Epidermal melanocyte (primary cell): ENCODE measurements around the gene ZDHHC22.
"Not testable (repeated sequence)": the region's sequence is repeated elsewhere in the genome, so short reads cannot be mapped to it uniquely, and the experiment has no call there.

Source experiments
- DNase-seq: peaks from one replicate; pipeline ENCODE4 v3.0.0; 2011; ENCODE audit warnings: low spot score; ENCODE audit not compliant: insufficient read length

ZDHHC22 gene, protein sequence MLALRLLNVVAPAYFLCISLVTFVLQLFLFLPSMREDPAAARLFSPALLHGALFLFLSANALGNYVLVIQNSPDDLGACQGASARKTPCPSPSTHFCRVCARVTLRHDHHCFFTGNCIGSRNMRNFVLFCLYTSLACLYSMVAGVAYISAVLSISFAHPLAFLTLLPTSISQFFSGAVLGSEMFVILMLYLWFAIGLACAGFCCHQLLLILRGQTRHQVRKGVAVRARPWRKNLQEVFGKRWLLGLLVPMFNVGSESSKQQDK

DNA sequence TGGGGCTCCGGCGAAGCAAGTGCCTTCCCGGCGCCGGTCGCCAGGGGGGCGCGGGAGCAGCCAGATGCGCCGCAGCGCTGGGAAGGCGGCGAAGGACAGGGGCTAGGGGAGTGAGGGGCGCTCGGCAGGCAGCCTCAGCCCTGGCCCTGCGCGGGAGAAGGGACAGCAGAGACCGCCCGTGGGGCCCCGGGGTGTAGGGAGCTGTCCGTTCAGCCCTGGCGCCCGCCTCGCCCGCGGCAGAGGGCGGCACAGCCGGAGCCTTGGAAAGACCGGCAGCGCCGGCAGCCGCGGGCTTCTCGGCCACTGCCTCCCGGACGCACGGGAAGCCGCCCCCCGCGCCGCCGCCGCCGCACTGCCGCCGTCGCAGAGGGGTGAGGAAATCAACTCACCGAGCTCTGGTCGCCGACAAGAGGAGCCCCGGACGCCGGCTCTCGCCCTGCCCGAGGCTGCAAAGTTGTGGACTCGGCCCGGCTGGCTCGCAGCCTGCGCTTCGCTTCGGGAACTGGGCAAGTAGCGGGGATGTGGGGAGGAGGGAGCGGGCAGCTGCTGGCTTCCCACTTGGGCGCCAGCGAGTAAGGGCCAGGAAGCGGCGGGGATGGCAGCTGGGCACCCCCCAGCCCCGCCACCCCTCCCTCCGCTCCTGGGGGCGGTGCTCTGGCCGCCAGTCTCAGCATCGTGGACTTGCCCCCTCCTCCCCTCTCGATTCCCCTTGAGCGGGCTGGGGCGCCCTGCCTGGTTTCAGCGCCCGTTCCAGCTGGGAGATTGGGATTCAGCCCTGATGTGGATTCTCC lies at the start of gene ZDHHC22:
TSS of gene ZDHHC22 (minus strand) at position 578 of the 791 bp plus-strand sequence. CDS start 2,053 bp downstream, outside the sequence.
- DNase-seq, result no peak

GRCh38 chr14:77190977-77191376 lies 49.4 kb upstream of the ZDHHC22 start:
- no peak for DNase-seq

- DNase-seq, result no peak
These were observed 47.9 kb upstream of the ZDHHC22 start for GRCh38 chr14:77189479-77189878.

- no peak for DNase-seq
These were observed 46.0 kb upstream of the ZDHHC22 start for GRCh38 chr14:77187649-77188012.

DNA sequence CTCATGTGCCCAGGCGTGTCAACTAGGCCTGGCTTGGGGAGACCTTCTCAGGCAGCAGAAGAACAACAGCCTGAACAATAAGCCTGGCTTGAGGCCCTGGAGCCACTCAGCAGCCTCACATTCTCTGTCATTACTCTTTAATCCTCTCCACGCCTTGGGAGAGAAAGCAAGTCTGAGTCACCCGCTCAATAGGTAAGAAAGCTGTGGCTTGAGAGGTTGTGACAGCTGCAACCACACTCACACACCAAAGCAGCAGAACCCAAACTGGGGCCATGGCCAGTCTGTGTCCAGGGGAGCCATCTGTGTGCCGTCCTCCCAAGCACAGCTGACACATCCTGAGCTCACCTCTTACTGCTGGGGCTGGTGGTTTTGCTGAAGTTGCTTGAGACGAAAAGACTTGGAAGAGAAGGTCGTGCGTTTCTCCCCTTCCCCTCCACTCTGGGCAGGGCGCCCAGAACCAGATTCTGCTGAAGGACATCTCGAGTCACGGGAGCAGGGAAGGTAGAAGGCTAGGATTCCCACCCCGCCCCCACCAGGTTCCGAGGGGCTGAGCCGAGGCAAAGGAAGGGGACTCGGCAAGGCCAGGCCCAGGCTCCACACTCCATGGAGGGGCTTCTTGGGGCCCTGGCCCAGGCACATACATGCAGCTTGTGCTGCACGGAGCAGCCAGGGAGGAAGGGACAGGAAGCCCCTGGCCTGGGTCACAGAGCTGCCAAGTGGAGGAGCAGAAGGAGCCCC lies 45.5 kb upstream of the ZDHHC22 start:
- DNase-seq, result no peak

DNA sequence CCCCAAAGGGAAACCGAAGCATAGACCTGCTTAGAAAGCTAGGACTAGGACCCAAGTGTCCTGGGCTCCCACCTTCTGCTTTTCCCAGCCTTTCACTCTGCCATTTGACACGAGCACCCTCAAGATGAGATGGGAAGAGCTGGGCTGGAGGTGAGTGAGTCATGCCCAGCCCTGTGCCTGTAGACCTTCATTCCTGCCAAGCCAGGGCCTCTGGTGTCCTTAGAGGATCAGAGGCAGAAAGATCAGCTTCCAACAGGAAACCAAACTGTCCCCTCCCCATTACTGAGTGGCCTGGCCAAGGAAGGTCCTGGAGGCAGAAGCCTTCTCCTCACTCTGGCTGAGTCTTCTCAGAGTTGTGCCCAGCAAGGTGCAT lies 43.5 kb upstream of the ZDHHC22 start:
- DNase-seq, result no peak

GRCh38 chr14:77184396-77185092 lies 43.0 kb upstream of the ZDHHC22 start:
- DNase-seq, result no peak

GRCh38 chr14:77183896-77184295 lies 42.3 kb upstream of the ZDHHC22 start:
- DNase-seq, result no peak

- DNase-seq, result no peak
These were observed 40.2 kb upstream of the ZDHHC22 start, which contains the start of gene TMEM63C for GRCh38 chr14:77181603-77182437. Gene TMEM63C, plus strand, starts transcription at chr14:77181798. Its CDS starts 37,016 bp downstream, at chr14:77218814.

DNA sequence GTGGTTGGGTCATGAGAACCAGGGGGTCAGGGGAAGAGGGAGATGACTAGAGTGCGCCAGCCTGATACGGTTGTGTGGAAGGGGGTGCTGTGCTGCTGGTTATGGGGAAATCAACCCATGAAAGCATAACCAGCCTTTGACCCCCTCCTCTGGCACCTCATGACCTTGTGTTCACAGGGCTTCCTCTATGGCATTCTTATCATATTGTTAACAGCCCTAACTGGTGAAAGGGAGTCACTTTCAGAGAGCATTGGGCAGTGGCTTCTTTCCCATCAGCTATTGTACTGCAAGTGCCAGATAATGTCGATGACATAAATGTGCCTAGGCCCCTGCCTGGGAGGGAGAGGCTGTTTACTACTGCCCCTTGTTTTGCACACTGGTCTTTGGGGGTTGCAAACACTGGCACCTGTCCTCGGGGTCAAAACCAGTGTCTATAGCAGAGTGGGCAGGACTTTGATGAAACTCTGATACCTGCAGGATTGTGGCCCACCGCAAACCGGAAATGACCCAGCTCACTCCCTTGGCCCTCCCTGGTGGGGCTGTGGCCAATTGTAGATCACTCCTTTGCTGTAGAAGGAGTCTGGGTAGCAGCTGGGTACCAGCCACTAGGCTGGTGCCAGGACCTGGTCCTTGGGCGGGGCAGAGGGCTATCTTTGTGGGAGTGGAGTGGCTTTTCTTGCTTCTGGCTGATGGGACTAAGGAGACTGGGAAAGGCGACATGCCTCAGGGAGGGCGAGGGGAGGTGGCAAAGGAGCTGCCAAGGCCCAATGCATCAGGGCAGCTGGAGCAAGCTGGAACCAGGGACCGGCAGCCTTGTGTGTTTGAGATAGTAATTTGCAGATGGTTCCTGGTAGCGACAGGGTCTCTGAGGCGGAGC lies 39.4 kb upstream of the ZDHHC22 start:
- DNase-seq, result no peak

DNA sequence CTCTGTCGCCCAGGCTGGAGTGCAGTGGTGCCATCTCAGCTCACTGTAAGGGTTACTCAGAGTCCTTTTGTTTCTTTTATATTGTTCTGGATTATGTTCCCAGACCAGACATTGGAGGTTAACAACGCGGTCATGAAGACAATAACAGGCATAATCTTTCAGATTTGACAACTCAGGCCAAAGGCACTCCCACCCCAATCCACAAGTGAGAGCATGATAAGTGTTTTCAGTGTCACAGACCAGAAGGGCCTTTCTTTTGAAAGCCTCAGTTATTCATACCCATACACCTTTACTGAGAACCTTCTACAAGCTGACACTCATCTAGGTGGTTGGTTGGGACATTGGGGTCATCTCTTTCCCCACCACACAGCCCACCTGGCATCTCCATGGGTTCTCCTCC lies 37.1 kb upstream of the ZDHHC22 start:
- DNase-seq, result no peak

DNA sequence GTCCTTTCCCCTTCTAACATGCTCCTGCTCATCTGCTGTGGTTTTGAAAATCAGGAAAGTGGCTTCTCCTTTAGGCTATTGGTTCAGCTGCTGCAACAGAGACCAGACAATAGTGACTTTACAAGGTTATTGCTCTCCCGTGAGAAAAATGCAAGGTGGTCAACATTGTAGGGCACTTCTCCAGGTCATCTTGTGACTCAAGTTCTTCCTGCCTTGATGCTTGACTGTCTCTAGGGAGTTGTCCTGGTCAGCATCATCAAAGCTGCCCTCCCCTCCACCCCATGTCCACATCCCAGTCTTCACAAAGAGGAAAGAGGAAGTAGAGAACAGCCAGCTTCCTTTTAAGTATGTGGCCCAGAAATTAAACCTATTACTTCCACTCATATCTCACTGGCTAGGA lies 36.1 kb upstream of the ZDHHC22 start:
- DNase-seq, result no peak

- DNase-seq, result no peak
These were observed 34.3 kb upstream of the ZDHHC22 start for GRCh38 chr14:77175843-77176242.

- DNase-seq, result not testable (repeated sequence)
These were observed 32.5 kb upstream of the ZDHHC22 start for GRCh38 chr14:77173911-77174617.

GRCh38 chr14:77172916-77173315 lies 31.3 kb upstream of the ZDHHC22 start:
- DNase-seq, result no peak

GRCh38 chr14:77170045-77170444 lies 28.5 kb upstream of the ZDHHC22 start:
- no peak for DNase-seq

DNA sequence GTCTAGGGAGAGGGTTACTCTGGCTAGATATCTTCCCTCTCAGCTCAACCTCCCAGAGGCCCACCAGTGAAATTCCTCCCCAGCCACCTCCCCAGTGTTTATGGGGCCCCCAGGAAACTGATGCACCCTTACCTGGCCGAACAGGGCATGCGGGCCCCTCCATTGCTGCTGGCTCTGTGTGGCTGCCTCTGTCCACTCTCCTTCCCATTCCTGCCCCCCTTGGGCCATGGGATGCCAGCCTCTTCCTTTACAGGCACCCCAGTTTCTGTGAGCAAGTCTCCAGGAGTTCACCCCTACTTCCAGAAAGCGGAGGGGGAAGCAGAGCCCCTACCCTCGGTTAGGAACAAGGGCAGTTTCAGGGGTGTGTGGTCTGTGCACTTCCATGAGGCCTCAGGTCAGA lies 19.4 kb upstream of the ZDHHC22 start:
- DNase-seq, result no peak

GRCh38 chr14:77158882-77159255 lies 17.3 kb upstream of the ZDHHC22 start:
- no peak for DNase-seq
